H1 (cell line): ENCODE data around the gene RUSF1.

Experiments used
- BRCA1 ChIP-seq: IDR thresholded peaks from 2 replicates; pipeline ENCODE4 v1.6.1; 2012; ENCODE audit warnings: low read depth, low read length, improper control_type of control experiment
- EZH2 ChIP-seq: fragments of 200-600 bp; sonication (generic); IDR thresholded peaks from 2 replicates; pipeline ENCODE4 v1.7.1; 2012; ENCODE audit warnings: low read depth, mild to moderate bottlenecking, moderate library complexity, low read length, inconsistent platforms; ENCODE audit not compliant: severe bottlenecking
- JUND ChIP-seq: IDR thresholded peaks from 2 replicates; pipeline ENCODE4 v1.6.1; 2011; ENCODE audit warnings: mild to moderate bottlenecking, improper control_type of control experiment, low read length
- KDM4A ChIP-seq: IDR thresholded peaks from one replicate; pipeline ENCODE4 v1.7.1; 2012; ENCODE audit warnings: low read depth, mild to moderate bottlenecking, moderate library complexity, low read length, inconsistent platforms; ENCODE audit not compliant: severe bottlenecking
- POLR2A ChIP-seq, 2 experiments: IDR thresholded peaks; 1 replicate in 1 of 2; 2 replicates in 1 of 2; pipeline ENCODE4 v1.6.1; 2011; ENCODE audit warnings: low read depth in 2 of 2, low read length in 2 of 2, mild to moderate bottlenecking in 2 of 2; ENCODE audit errors: control extremely low read depth in 1 of 2
- POLR2AphosphoS5 ChIP-seq: IDR thresholded peaks from 2 replicates; pipeline ENCODE4 v1.6.1; 2011; ENCODE audit warnings: low read depth, low read length
- SIN3A ChIP-seq, 2 experiments: IDR thresholded peaks in 1 of 2; conservative IDR thresholded peaks in 1 of 2; 2 replicates each; pipeline ENCODE4 v1.6.1; 2011 to 2012; ENCODE audit warnings: low read length in 2 of 2, improper control_type of control experiment in 1 of 2, low read depth in 1 of 2, mild to moderate bottlenecking in 1 of 2
- TBP ChIP-seq: IDR thresholded peaks from 2 replicates; pipeline ENCODE4 v1.6.1; 2011; ENCODE audit warnings: low read depth, low read length, improper control_type of control experiment
- TF ChIP-seq, protein P1 (sequence below), 3 experiments: IDR thresholded peaks; 1 replicate in 2 of 3; 2 replicates in 1 of 3; pipeline versions ENCODE4 v1.5.1 to v1.6.1; 2011; ENCODE audit warnings: low read length in 3 of 3, mild to moderate bottlenecking in 3 of 3, inconsistent platforms in 2 of 3, low read depth in 1 of 3, moderate library complexity in 1 of 3; ENCODE audit not compliant: insufficient read depth in 1 of 3; ENCODE audit errors: control extremely low read depth in 1 of 3

DNA sequence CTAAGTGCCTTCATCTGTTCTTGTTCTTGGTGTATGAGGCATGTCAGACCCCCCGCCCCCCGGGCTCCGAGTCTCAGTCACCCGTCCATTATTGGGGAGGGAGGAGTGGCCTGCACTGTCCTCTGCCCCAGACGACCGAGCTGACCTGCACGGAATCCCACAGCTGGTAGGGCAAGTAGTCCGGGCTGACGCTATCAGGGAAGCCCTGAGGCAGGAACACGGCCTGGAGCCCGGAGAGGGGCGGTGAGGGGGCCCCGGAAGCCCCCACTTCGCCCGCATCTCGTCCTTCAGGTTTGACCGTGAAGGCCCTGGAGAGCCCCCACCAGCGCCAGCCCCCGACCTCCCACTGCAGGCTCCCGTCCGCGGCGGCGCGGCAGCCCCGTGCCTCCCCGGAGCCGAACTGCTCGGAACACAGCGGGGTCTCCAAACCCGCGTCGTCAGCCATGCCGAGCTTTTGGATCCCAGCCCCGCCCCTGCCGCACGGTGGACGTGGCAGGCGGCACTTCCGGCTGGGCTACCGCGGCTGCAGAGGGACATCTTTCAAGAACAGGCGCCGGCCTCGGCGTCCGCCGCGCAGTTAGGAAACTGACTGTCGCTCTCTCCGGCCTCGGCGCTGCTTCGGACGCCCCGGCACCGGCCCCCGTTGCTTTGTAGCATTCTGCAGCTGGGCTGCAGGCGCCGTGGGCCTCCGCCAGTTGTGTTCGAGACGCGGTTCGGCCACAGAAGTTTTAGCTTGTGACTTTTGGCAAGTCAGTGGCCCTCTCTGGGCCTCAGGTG is at the start of gene RUSF1:
- TF ChIP-seq, protein P1, sequence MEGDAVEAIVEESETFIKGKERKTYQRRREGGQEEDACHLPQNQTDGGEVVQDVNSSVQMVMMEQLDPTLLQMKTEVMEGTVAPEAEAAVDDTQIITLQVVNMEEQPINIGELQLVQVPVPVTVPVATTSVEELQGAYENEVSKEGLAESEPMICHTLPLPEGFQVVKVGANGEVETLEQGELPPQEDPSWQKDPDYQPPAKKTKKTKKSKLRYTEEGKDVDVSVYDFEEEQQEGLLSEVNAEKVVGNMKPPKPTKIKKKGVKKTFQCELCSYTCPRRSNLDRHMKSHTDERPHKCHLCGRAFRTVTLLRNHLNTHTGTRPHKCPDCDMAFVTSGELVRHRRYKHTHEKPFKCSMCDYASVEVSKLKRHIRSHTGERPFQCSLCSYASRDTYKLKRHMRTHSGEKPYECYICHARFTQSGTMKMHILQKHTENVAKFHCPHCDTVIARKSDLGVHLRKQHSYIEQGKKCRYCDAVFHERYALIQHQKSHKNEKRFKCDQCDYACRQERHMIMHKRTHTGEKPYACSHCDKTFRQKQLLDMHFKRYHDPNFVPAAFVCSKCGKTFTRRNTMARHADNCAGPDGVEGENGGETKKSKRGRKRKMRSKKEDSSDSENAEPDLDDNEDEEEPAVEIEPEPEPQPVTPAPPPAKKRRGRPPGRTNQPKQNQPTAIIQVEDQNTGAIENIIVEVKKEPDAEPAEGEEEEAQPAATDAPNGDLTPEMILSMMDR (IDR thresholded peaks at IDR 0.05; ENCODE audit: control extremely low read depth in 1 of 3, insufficient read depth in 1 of 3, low read depth in 1 of 3, low read length in 3 of 3) = no peak
- TF ChIP-seq SIN3A (conservative IDR thresholded peaks at IDR 0.05 in 1 of 2, IDR thresholded peaks at IDR 0.05 in 1 of 2; ENCODE audit: low read depth in 1 of 2, low read length in 2 of 2) (peak; percentile 51 to 72; a peak in 2 of 4 replicates), POLR2AphosphoS5 (peak; percentile 70), POLR2A (IDR thresholded peaks at IDR 0.05; ENCODE audit: control extremely low read depth in 1 of 2, low read depth in 2 of 2, low read length in 2 of 2) (peak; percentile 70 to 87), EZH2 (no peak), BRCA1 (no peak), JUND (no peak), KDM4A (peak; percentile 68), TBP (peak; percentile 88)
